Activated CD8-positive, alpha-beta memory T cell treated with anti-CD3 and anti-CD28 coated beads, Interleukin-2, amount 50 U/mL, for 1 hour (primary cell): ENCODE results near the gene RELCH.

Experiments used
- DNase-seq: peaks from one replicate; pipeline ENCODE4 v3.0.0-alpha.2; 2020; ENCODE audit errors: extremely low read depth

The RELCH gene

DNA sequence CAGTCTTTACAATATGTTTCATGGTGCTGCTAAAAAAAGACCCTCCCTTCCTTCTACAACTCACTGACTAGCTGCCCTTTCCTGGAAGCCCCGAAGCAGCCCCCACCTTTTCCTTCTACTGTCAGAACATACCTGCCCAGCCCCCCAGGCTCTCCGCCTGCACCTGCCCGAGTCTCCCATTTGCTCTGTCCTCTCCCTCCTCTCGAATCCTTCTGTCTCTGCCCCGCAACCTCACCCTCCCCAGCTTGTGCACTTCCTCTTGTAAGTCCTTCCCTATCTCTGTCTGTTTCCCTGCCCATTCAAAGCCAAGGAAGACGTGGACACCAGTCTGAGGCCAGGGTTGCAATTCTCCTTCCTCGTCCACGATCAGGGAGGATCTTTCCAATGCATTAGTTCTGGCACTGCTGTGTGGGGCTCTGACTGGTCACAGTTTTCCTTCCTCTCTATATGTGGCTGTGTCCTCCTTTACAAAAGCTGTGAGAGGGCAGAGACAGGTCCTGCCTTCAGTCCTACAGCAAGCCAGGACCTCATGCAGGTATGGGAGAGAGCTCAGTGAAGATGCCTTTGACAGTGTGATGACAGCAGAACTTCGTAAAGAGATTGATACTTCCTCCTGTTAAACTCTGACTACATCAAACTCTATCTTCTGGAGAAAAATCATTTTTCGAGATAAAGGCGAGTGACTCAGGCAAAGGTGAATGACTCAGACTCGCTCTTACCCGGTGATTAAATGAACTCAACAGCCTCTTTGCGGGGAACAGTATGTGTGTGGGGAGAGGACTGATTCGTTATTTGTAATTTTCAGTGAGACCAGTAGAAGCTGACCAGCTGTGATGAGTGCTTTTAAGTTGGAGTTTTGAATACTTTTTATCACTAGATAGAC, 152.3 kb downstream of the RELCH start:
- no peak for DNase-seq

DNA sequence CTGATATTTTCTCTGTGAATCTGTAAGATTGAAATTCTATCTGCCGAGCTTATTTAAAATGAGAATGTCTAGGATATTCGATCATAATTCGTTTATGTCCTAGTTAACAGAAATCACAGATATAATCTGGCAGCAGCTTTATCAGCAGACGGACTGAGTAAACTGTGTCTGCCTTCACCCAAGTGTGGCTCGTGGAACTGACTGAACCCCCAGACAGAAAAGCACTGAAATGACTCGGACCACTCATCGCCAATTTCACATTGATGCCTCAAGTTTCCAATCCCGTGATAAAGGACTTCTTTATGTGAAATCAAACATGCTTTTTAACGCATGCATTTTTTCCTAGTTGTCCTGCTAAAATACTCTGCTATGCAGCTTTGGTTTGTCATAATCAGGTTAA, 153.9 kb downstream of the RELCH start:
- no peak for DNase-seq

DNA sequence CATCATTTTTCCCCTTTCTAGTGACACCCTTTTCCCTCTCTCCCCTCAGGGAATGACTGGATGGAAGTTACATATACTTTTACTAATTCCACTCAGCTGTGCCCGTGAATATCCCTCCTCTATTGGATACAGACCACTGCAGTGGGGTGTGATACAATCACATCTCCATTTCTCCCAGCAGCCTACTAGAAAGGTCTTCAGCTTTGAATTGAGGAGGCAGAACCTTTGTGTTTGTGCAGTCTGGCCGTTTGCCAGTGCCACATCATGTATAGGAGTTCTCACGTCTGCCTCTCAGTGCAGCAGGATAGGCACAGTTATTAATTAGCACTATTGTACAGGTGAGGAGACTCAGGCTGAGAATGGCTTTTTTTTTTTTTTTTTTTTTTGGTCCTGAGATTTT, 154.4 kb downstream of the RELCH start:
- DNase-seq = no peak

DNA sequence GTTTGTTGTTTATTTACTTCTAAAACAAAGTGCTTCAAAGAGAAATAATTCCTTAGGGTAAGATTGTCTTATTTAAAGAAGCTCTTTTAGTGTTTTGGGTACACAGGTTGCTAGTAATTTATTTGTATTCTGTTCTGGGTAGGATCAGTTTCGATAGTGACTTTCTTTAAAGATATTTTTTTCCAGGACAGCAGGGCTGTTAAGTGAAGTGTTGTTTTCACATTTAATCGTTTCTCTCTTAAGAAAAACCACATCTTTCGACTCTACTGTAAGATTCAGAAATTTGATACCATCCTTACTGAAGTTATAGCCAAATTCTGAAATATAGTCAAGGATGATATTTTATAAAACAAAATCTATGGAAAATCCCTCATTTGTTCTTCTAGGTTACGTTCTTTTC, 155.8 kb downstream of the RELCH start:
- DNase-seq = no peak

DNA sequence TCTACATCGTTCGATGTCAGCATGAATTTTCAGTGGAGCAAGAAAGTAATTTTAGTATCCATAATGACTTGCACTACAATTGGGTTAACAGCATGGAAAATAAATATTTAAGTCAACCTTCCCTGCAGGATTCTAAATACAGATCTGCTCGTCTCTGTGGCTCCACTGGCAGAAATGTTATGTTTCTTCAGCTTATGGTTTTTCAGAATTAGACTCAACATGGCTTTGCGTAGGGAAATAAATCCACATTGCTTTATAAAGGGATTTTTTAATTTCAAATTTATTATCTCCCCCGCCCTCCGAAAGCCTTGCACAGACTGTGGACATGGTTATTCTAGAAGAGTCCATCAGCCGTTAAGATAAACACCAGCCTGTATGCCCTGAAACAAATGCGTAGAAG, 156.3 kb downstream of the RELCH start:
- no peak for DNase-seq

DNA sequence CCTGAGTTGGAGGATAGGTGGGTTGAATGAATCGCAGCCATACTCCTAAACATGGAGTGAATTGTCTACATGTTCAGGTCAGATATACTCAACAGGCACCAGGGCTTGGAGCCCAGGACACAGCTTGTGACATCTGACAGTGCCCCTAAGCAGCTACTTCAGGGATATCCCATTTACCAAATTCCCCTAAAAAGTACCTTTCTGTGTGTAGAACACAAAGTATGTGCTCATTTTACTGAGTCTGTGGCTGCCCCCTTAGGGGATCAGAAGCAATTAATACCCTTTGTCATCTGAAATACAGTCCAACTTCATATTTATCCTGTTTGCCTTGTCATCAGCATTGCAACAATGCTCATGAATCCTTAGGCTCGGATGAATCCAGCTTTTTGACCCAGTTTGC, 158.9 kb downstream of the RELCH start:
- no peak for DNase-seq

DNA sequence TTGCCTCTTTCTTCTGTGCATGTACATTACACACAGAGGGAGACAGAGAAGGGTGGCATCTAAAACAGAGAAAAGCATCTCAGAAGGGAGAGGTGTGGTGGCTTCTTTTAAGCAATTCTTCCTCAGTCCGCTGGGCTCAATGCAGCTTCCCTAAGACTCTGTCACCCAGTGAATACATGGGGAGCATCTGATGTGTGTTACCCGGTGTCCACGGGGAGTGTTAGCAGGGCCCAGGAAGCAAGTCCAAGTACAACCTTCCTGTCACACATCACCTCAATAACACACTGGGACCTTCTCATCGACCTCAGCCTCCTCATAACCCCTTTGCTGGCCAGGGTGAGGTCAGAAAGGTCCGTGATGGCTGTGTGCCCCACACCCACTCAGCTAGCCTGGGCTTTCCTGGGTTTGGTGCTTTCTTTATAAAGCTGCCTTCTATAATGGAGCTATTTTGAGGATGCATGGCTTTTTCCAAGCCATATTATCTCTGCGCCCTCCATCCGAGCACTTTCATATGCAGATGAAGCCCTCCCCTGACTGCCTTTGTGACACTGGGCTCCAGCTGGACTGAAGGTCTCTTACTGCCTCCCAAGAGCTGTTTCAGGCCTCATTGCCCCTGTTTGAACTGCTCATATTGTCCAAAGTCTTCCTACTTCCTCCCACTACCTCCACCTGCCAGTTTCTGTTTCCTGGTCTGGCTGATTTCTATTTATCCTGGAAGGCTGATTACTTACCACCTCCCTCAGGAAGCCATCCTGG, 159.5 kb downstream of the RELCH start:
- no peak for DNase-seq

DNA sequence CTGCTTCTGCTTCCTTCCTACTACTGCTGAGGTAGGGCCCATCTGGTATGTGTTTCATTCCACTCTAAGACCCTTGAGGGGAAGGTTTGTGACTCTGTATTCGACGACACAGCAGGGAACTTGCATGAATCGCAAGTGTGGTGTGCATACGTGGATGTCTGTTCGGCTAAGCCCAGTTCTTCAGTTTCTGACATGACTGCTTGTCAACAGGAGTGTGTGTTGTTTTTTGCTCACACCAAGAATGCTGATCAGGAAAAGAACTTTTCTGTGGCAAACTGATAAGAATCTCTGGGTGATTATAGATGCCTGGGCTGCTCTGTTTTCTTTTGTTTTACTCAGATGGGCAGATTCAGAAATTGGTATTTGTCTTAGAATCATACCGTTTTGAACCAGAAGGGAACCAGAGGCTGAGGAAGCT, 160.0 kb downstream of the RELCH start:
- no peak for DNase-seq

DNA sequence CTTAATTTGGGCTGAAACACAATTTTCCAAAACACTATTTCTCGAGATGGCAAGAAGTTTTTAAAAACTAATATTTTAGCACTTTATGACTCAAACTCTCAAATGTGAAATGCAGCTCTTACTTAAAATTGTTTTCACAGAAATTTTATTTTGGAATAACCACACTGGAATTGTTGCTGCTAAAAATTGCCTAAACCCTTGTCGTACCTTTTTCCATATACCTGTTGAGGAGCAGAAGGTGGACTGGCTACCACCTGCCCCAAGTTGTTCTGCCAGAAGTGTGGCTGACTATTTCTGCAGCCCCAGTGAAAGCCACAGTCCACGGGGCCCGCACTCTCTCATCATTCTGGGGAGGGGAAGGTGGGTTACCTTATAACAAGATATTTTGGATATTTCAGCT, 161.4 kb downstream of the RELCH start:
- DNase-seq = no peak

DNA sequence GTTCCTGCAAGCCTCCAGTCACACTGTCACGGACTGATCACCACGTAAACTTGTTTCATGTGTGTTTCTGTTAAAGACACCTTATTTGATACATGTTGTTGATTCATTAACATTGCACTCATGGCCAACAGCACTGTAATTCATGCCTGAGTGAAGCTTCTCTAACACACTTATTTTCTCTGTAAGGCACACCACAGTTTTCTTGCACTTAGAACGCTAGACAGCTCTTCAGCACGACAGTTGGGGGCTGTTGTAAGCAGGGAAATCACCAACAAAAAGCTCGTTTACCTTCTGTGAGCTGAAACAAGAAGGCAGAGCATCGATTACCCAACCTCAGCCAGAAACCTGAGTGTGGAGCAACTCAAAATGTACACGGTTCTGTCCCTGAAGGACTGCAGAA, 166.1 kb downstream of the RELCH start:
- DNase-seq = no peak

DNA sequence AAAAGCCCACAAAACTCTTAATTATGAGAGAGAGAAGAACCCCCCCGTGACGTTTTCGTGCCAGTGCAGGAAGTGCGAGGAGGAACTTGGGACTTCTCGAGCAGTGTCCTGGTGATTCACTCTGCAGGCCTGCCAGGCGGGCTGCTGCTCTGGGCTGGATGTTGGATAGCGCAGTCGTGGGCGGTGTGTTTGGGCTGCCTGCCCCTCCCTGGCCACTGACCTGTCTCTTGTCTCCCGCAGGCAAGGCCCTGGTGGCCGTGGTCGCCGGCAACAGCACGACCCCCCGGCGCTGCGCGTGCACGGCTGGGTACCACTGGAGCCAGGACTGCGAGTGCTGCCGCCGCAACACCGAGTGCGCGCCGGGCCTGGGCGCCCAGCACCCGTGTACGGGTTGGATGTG, 167.1 kb downstream of the RELCH start:
- no peak for DNase-seq

DNA sequence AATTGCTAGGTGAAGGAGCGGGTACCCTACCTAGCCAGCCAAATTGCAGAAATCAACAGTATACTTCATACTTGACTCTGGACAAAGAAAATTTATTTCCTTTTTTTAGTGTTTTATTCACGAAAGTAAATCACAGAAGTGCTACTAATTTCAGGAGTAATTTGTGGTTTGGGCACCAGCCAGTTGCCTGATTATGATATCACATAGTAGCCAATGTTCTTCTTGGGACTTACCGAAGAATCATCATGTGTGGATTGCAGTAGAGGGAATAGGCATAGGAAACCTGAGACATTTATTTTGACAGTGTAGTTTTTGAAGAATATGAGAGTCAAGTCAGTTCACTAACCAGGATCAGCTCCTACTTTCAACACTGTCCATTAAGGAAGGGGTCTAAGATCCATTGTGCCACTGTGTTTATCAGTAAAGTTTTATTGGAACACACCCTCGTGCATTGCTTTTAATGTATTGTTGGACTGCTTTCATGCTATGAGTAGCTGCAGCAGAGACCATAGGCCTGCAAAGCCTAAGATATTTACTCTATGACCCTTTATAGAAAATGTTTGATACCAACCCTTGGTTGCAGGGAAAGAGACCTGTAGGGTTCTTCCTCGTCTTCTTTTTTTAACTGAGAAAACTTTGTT, 170.1 kb downstream of the RELCH start:
- no peak for DNase-seq
